ENCODE results near the gene FOXRED2.

GRCh38 chr22:36467946-36468345 is 38.9 kb downstream of the FOXRED2 start:
- TF ChIP-seq CTCF (IDR thresholded peaks at IDR 0.05 in 2 of 3, conservative IDR thresholded peaks at IDR 0.05 in 1 of 3; ENCODE audit: borderline replicate concordance in 1 of 3, insufficient read depth in 1 of 3, low read depth in 2 of 3, low read length in 2 of 3): no peak
- no peak for TF ChIP-seq SIN3A (IDR thresholded peaks at IDR 0.05; ENCODE audit: low read depth)
- no peak for TF ChIP-seq EZH2phosphoT487 (IDR thresholded peaks at IDR 0.05; ENCODE audit: borderline replicate concordance)
- TF ChIP-seq MAX (IDR thresholded peaks at IDR 0.05): no peak
- no peak for TF ChIP-seq SRF (IDR thresholded peaks at IDR 0.05; ENCODE audit: low read depth)
- TF ChIP-seq ZBTB33 (IDR thresholded peaks at IDR 0.05; ENCODE audit: extremely low read depth, insufficient replicate concordance, low read length): no peak
- TF ChIP-seq EZH2 (IDR thresholded peaks at IDR 0.05): no peak
- no peak for TF ChIP-seq POLR2A (IDR thresholded peaks at IDR 0.05; ENCODE audit: borderline replicate concordance, extremely low read depth, insufficient read depth, insufficient read length)
- TF ChIP-seq JUND (IDR thresholded peaks at IDR 0.05): peak; percentile 86
